G401.6 (cell line): ENCODE measurements around the gene PRM2.

Experiments used
- FAIRE-seq: peaks from 2 replicates; lab custom pipeline; 2012; peaks lifted over from hg19 to GRCh38; lab: Jason Lieb, UNC

PRM2 gene

DNA sequence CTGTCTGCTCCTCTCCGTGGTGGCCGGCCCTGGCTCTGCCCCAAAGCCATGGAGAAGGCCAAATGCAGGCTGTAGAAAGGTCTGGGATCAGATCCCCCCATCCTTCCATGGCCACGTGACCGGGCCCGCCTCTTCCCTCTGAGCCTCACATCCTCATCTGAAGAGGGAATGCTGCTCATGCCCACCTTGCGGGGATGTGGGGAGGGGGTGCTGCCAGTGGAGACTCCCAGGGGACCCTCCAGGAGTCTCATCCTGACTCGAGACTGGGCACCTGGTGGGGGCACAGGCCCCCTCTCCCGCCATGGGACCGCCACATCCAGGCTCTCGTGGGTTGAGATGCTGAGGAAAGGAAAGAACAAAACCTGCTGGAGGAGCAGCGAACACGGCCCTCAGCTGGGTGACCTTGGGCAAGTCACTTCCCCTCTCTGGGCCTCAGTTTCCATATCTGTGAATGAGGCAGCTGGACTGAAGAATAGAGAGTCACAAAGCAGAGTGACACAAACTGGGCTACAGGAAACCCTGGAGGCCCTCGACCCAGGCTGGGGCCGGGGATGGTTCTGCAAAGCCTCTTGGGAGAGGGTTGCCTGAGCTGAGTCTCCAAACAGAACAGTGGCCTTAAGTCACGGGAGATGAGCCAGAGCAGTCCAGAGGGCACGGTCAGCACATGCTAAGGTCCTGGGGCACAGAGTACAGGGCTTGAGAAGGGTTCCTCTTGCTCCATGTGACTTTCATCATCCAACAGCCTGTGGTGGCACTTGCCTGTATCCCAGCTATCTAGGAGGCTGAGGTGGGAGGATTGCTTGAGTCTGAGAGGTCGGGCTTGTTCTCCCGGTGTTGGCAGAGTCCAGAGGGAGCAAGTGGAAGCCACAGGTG, 50.4 kb downstream of the PRM2 start:
- FAIRE-seq = no peak
